Hematopoietic multipotent progenitor cell treated with erythropoietin and hydrocortisone succinate and interleukin-3 and kit ligand, for 8 days (in vitro differentiated cells): Measurements from ENCODE around the gene AGPAT3.

Source experiments
- DNase-seq: peaks from one replicate; pipeline ENCODE4 v3.0.0-alpha.2; 2015

Gene AGPAT3

DNA sequence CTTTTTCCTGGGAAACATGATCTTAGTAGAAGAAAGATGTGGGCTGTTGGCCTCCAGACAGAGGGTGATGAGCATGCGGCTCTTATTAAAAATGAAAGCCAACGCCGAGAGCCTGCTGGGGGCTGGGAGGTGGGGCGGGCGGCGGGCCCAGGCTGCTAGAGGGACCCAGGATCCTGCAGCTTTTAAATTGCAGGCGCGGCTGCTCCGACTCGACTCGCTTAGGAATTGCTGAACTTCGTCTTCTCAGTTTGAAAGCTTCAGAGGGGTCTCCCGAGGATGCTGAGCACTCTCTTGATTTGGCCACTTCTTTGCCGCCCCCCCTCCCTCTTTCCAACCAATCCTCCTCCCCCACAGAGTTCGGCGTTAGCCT is 1.2 kb downstream of the AGPAT3 start:
- DNase-seq = peak; percentile 55

GRCh38 chr21:43866659-43867331 is 1.8 kb downstream of the AGPAT3 start:
- DNase-seq = peak; percentile 36

DNA sequence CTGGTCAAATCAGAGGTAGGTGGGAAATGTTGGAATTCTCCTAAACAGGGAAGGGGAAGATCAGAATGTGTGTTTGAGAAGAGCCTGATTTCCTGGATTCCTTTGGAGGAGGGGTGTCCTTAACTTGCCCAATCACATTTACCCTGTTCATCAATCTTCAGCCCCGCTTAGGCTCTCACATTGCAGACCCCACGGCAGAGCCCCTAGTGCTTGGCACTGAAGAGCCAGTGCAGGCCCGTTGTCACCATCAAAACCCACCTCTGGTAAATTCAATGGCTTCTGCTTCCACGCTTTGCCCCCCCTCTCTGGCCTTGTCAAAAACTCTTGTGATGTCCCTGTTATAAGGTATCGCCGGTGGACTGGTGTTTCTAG is 2.3 kb downstream of the AGPAT3 start:
- DNase-seq = no peak

- no peak for DNase-seq
These were observed 2.9 kb downstream of the AGPAT3 start for GRCh38 chr21:43867948-43868347.

- no peak for DNase-seq
These were observed 3.4 kb downstream of the AGPAT3 start for GRCh38 chr21:43868461-43868860.

- DNase-seq = no peak
These were observed 4.7 kb downstream of the AGPAT3 start for GRCh38 chr21:43869486-43870325.

- DNase-seq = no peak
These were observed 6.5 kb downstream of the AGPAT3 start for GRCh38 chr21:43871487-43871886.

GRCh38 chr21:43872531-43873197 is 7.6 kb downstream of the AGPAT3 start:
- DNase-seq = no peak

DNA sequence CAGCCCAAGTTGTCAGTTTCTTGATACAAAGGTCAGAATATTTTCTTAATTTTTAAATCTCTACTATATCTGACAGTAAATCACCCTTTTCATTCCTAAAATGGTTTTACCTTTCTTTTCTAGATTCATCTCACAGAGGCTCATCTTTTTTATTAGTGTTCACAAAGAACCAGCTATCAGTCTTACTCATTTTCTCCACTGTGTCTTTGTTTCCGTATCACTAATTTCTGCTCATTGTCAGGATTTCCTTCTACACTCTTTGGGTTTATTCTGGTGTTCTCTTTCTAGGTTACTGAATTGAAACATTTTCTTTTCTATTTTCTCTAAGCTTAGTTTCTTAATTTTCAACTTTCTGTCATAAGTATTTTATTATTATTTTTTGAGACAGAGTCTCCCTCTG is 8.7 kb downstream of the AGPAT3 start:
- no peak for DNase-seq

DNA sequence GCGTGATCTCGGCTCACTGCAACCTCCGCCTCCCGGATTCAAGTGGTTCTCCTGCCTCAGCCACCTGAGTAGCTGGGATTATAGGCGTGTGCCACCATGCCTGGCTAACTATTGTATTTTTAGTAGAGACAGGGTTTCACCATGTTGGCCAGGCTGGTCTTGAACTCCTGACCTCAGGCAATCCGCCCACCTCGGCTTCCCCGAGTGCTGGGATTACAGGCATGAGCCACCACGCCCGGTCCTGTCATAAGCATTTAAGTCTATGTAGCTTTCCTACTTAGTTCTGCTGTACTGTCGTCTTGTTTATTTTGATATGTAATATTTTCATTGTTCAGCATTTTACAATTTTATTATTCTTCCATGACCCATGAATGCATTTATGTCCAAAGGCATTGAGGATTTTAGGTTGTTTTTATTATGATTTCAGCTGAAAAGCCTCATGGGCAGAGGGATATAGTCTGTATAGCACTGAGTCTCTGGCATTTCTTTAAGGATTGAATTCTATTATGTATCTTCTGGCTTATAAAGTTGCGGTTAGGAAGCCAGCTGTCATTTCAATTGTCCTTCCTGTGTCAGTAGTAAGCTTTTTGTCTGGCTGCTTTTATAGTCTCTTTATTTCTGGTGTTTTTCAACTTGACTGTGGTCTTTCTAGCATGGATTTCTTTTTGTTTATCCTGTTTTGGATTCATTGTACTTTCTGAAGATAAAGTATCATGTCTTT is 9.2 kb downstream of the AGPAT3 start:
- DNase-seq = no peak

GRCh38 chr21:43876605-43877004 is 11.6 kb downstream of the AGPAT3 start:
- DNase-seq = no peak

DNA sequence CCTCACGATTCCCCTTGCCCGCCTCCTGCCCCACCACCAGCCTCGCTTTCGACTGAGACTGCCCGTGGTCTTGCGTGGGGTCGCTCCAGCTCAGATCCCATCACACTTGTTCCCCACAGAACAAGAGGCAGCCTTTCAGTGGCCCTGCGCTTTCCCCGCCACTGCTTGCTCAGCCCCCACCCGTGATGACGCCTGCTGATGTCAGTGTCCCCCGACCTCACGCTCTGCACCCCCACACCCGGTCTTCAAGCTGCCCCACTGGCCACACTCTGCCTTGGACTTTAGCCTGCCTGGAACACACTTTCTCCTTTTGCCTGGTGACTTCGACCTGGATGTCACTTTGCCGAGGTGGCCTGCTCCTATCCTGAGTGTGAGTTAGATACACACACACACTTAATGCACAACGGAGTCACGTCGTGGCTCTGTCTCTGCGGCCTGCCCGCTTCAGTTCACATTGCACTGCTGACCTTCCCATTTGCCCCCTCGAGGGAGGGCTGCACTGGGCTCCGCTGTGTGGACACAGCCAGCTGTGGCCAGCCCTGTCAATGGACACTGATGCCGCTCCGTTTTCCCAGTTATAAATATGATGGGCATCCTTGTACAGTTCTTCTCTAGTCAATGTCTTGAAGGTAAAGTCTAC is 13.0 kb downstream of the AGPAT3 start:
- no peak for DNase-seq

- no peak for DNase-seq
These were observed 14.5 kb downstream of the AGPAT3 start for GRCh38 chr21:43879348-43880110.

- no peak for DNase-seq
These were observed 15.3 kb downstream of the AGPAT3 start for GRCh38 chr21:43880111-43880985.

DNA sequence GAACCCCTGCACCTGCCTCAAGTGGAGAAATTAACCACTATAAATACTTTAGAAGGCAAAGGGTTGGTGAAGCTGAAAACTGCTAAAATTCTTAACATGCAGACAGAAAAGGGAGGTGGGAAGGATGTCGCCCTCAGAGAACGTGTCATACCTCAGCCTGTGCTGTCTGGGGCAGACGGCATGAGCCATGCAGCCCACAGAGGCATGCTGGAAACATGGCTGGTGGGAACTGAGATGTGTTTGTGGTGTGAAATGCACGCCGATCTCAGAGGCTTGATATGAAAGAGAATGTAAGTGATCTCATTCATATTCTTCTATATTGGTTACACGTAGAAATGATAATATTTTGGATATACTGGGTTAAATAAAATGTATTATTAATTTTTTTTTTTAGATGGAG is 16.3 kb downstream of the AGPAT3 start:
- no peak for DNase-seq

DNA sequence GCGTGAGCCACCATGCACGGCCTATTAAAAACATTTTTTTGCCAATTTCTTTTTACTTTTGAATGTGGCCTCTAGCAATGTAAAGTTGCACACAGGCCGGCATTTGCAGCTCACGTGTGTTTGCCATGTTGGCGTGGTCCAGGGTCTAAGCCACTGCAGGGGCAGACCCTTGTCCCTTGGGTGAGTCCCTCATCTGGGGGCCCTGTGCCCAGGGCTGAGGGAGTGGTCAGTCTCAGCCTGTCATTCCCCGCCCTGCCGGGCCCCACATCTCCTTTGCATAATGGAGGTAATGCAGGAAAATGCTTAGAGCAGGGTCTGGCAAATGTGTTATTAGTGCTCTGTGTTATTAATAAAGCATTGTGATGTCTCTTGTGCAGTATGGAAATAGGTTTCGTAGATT is 16.9 kb downstream of the AGPAT3 start:
- DNase-seq = no peak

DNA sequence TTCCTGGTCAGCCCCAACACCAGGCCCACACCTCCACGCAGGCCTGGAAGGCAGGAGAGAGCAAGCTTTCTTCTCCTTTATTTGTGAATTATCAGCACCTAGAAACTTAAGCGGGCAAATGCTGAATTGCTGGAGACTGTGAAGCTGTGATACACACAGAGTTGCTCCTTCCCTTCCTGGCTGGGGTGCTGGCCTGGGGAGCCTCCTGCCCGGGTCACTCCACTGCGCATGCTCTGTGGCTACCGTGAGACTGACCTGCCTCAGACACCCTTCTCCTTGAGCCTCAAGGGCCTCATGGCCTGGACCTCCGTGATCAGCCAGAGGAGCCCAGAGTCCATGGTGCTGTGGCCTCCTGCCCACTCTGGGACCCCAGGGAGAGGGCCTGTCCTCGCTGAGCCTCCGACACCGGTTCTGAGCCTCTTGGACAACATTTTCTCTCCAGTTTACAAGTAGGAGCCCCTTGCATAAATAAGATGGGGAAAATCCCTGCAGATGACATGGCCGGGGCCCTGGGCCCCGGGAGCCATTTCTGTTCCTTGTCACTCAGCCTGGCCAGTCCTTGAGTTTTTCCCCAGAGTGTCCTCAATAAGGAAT is 18.0 kb downstream of the AGPAT3 start:
- no peak for DNase-seq

DNA sequence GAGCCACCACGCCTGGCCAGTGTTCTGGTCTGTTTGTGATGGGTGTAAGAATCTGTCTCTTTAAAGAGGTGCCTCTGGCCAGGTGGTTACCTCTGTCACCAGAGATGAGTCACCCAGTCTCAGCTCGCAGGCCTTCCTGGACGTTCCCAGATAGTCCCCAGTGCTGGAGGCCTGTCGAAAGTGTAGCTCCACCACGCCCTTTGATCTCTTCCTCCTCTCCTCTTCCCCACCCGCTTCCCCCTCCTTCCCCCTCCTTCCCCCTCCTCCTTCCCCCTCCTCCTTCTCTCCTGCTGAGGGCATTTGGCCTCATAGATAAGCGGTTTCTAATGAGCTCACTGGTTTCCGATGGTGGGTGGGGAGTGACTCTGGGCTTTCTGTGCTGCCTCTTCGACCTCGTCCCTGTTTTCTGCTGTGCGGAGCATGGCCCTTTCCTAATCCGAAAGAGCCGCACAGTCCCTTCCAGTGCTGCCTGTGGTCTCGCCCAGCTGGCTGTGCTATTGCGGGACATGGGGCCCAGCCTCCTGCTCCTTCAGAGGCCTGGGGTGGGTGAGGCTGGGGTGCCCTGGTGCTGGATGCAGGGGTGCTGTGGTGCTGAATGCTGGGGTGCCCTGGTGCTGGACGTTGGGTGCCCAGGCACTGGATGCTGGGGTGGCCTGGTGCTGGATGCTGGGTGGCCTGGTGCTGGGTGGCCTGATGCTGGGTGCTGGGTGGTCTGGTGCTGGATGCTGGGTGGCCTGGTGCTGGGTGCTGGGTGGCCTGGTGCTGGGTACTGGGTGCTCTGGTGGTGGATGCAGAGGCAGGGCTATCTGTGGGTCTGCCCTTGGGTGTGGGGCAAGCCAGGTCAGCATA is 19.2 kb downstream of the AGPAT3 start:
- peak; percentile 97 for DNase-seq

GRCh38 chr21:43884861-43885417 is 19.9 kb downstream of the AGPAT3 start:
- DNase-seq = peak; percentile 30
